Smooth muscle cell (in vitro differentiated cells): ENCODE measurements around the gene HIF1AN. TPM values are rescaled to one million over a fixed set of nuclear protein-coding genes. Genes with fewer than 3 reads are reported as not detected.

ENCODE experiments used
- DNase-seq: peaks from one replicate; lab custom pipeline; 2025; ENCODE audit not compliant: unreplicated experiment; lab: John Stamatoyannopoulos, UW
- H2AFZ ChIP-seq: fragments of 200-600 bp; sonication (generic); 2 replicates; pipeline ENCODE4 v1.6.0; 2016; ENCODE audit warnings: antibody characterized with exemption, low read depth, mild to moderate bottlenecking
- H3F3A ChIP-seq: fragments of 200-600 bp; sonication (generic); 2 replicates; pipeline ENCODE4 v1.6.0; 2017; ENCODE audit warnings: antibody characterized with exemption, low read depth
- H3K27ac ChIP-seq: fragments of 200-600 bp; sonication (generic); 2 replicates; pipeline ENCODE4 v1.5.1; 2016; ENCODE audit warnings: low read depth, mild to moderate bottlenecking
- H3K27me3 ChIP-seq: fragments of 200-600 bp; sonication (generic); 2 replicates; pipeline ENCODE4 v1.6.1; 2016; ENCODE audit warnings: low read depth, mild to moderate bottlenecking
- H3K36me3 ChIP-seq: fragments of 200-600 bp; sonication (generic); 2 replicates; pipeline ENCODE4 v1.5.1; 2016; ENCODE audit warnings: low read depth
- H3K4me1 ChIP-seq: fragments of 200-600 bp; sonication (generic); 2 replicates; pipeline ENCODE4 v1.5.1; 2016; ENCODE audit warnings: low read depth
- H3K4me2 ChIP-seq: fragments of 200-600 bp; sonication (generic); 2 replicates; pipeline ENCODE4 v1.6.0; 2016; ENCODE audit warnings: mild to moderate bottlenecking
- H3K4me3 ChIP-seq: fragments of 200-600 bp; sonication (generic); 2 replicates; pipeline ENCODE4 v1.5.1; 2016; ENCODE audit warnings: mild to moderate bottlenecking
- H3K79me2 ChIP-seq: fragments of 200-600 bp; sonication (generic); 2 replicates; pipeline ENCODE4 v1.6.0; 2016; ENCODE audit warnings: low read depth, mild to moderate bottlenecking
- H3K9ac ChIP-seq: fragments of 200-600 bp; sonication (generic); 2 replicates; pipeline ENCODE4 v1.6.0; 2016; ENCODE audit warnings: low read depth
- H3K9me3 ChIP-seq: fragments of 200-600 bp; sonication (generic); replicated peaks from 2 replicates; pipeline ENCODE4 v1.5.1; 2016; ENCODE audit warnings: low read depth
- H4K20me1 ChIP-seq: fragments of 200-600 bp; sonication (generic); 2 replicates; pipeline ENCODE4 v1.6.0; 2016; ENCODE audit warnings: low read depth
- CTCF ChIP-seq: fragments of 200-600 bp; sonication (generic); IDR thresholded peaks from 2 replicates; pipeline ENCODE4 v1.5.1; 2017; ENCODE audit warnings: borderline replicate concordance, mild to moderate bottlenecking, antibody characterized with exemption; ENCODE audit not compliant: insufficient read depth, poor library complexity, severe bottlenecking
- WGBS: methylation state at CpG from one replicate; pipeline ENCODE4 v1.1.7; 2016; ENCODE audit warnings: low lambda C conversion rate; 5-methylcytosine and 5-hydroxymethylcytosine counted together
- polyA plus RNA-seq: library from polyadenylated mRNA; unstranded; fragments of >200 nt; fragmentation: Nextera tagmentation; extraction: Ambion mirVana; gene quantifications from 2 replicates; pipeline ENCODE4 v1.2.1, GENCODE V29; 2016
- total RNA-seq: library from RNA; depleted of rRNA; stranded (reverse); fragments of >200 nt; gene quantifications from 2 replicates; pipeline ENCODE4 v1.2.3, GENCODE V29; 2014

Gene HIF1AN
- total and polyA plus RNA-seq, 2 experiments from 2014 or later = 12.4 to 28.1 TPM

DNA sequence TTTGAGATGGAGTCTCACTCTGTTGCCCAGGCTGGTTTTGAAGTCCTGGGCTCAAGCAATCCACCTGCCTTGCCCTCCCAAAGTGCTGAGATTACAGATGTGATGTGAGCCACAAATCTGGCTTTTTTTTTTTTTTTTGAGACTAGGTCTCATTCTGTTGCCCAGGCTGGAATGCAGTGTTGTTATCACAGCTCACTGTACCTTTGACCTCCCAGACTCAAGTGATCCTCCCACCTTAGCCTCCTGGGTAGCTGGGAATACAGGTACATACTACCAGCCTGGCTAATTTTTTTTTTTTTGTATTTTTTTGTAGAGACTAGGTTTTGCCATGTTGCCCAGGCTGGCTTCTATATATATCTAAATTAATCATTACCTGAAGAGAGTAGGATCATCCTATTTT, 62.4 kb downstream of the HIF1AN start:
- H3K79me2 ChIP-seq = no peaks in the 10 kb centered on the region
- no peak for TF ChIP-seq CTCF
- H3K4me2 ChIP-seq = no peak overlapping the region
- H3K4me3 ChIP-seq = no peak overlapping the region
- H3K27ac ChIP-seq = no peak overlapping the region
- no peaks in the 10 kb centered on the region for H3K36me3 ChIP-seq
- no peaks in the 10 kb centered on the region for H3K4me1 ChIP-seq
- H4K20me1 ChIP-seq = no peaks in the 10 kb centered on the region
- DNase-seq = no peak
- peaks cover 32% of the 10 kb centered on the region for H3K27me3 ChIP-seq
- no peak overlapping the region for H3K9ac ChIP-seq
- no peaks in the 10 kb centered on the region for H3F3A ChIP-seq
- no peaks in the 10 kb centered on the region for H3K9me3 ChIP-seq
- no peak overlapping the region for H2AFZ ChIP-seq

- no peaks in the 10 kb centered on the region for H4K20me1 ChIP-seq
- no peak for DNase-seq
- H2AFZ ChIP-seq = no peak overlapping the region
- no peak overlapping the region for H3K4me2 ChIP-seq
- TF ChIP-seq CTCF = no peak
- peaks cover 31% of the 10 kb centered on the region for H3K27me3 ChIP-seq
- no peaks in the 10 kb centered on the region for H3K4me1 ChIP-seq
- H3F3A ChIP-seq = no peaks in the 10 kb centered on the region
- H3K27ac ChIP-seq = no peak overlapping the region
- H3K36me3 ChIP-seq = no peaks in the 10 kb centered on the region
- H3K79me2 ChIP-seq = no peaks in the 10 kb centered on the region
- H3K4me3 ChIP-seq = no peak overlapping the region
- WGBS = 87% methylated on average over 4 of the region's 4 CpGs
- H3K9me3 ChIP-seq = no peaks in the 10 kb centered on the region
- no peak overlapping the region for H3K9ac ChIP-seq
These were observed 64.5 kb downstream of the HIF1AN start for GRCh38 chr10:100600218-100600617.

DNA sequence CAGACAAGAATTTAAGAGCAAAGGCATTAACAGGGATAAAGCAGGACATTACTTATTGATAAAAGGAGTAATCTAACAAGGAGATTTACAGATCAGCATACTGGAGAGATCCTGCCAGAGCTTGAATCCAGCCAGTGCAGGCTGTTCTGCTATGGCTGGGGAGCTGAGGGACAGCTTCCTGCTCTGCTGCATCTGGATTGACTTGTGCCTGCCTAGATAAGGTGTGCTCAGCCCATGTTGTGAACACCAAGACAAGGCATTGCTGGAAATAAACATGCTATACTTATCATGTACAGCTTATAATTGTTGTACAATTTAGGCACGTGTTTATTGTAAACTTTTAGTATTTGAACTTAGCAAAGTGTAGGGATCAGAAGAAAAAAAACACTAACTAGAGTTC, 71.7 kb downstream of the HIF1AN start:
- H4K20me1 ChIP-seq = no peaks in the 10 kb centered on the region
- 38% methylated on average over 1 of the region's 1 CpG for whole genome bisulfite sequencing

More for the DNA sequence above, 71.7 kb downstream of the HIF1AN start:
- Histone ChIP-seq H3K27ac (no peak overlapping the region), H3K9me3 (no peaks in the 10 kb centered on the region), H3K4me2 (no peak overlapping the region), H2AFZ (no peak overlapping the region), H3K36me3 (no peaks in the 10 kb centered on the region), H3K27me3 (peaks cover 36% of the 10 kb centered on the region), H3K9ac (no peak overlapping the region), H3K79me2 (no peaks in the 10 kb centered on the region), H3F3A (no peaks in the 10 kb centered on the region), H3K4me1 (no peaks in the 10 kb centered on the region), H3K4me3 (no peak overlapping the region)
- DNase-seq = no peak
- no peak for TF ChIP-seq CTCF

Other genes with a start within 250 kb of the HIF1AN start
- 67.2 and 82.1 TPM in 2 replicates for gene BLOC1S2, start 249.3 kb upstream of the HIF1AN start, total RNA-seq
- 62.0 and 93.2 TPM in 2 replicates for gene BLOC1S2, start 249.3 kb upstream of the HIF1AN start, polyA plus RNA-seq
- gene PKD2L1, start 205.7 kb upstream of the HIF1AN start, total RNA-seq = not detected in 2 replicates
- gene PKD2L1, start 205.7 kb upstream of the HIF1AN start, polyA plus RNA-seq = not detected in 2 replicates
- 306 and 316 TPM in 2 replicates for gene SCD, start 188.7 kb upstream of the HIF1AN start, total RNA-seq
- 157 and 183 TPM in 2 replicates for gene SCD, start 188.7 kb upstream of the HIF1AN start, polyA plus RNA-seq
- not detected in 2 replicates for gene WNT8B, start 72.9 kb upstream of the HIF1AN start, total RNA-seq
- gene WNT8B, start 72.9 kb upstream of the HIF1AN start, polyA plus RNA-seq = not detected in 2 replicates
- gene SEC31B, start 16.1 kb upstream of the HIF1AN start, total RNA-seq = 2.3 and 4.5 TPM in 2 replicates
- gene SEC31B, start 16.1 kb upstream of the HIF1AN start, polyA plus RNA-seq = 6.3 and 8.5 TPM in 2 replicates
- 121 and 128 TPM in 2 replicates for gene NDUFB8, start 6.1 kb upstream of the HIF1AN start, total RNA-seq
- 400 and 430 TPM in 2 replicates for gene NDUFB8, start 6.1 kb upstream of the HIF1AN start, polyA plus RNA-seq
- gene PAX2, start 209.6 kb downstream of the HIF1AN start, total RNA-seq = not detected in 2 replicates
- not detected in 2 replicates for gene PAX2, start 209.6 kb downstream of the HIF1AN start, polyA plus RNA-seq